Measurements from ENCODE around the gene CACNA1D. TPM values are rescaled to one million over a fixed set of nuclear protein-coding genes. Genes with fewer than 3 reads are reported as not detected.
"Not testable (repeated sequence)": the region's sequence is repeated elsewhere in the genome, so short reads cannot be mapped to it uniquely, and the experiment has no call there.

CACNA1D gene
- total RNA-seq, 1 donor from 2014 or later: 39.2 TPM

GRCh38 chr3:53616971-53617892, 122.8 kb downstream of the CACNA1D start:
- DNase-seq (ENCODE audit: low spot score): no peak

GRCh38 chr3:53617893-53618523, 123.6 kb downstream of the CACNA1D start:
- DNase-seq (ENCODE audit: low spot score): no peak

GRCh38 chr3:53618524-53618906, 124.1 kb downstream of the CACNA1D start:
- DNase-seq (ENCODE audit: low spot score): no peak

- DNase-seq (ENCODE audit: low spot score): no peak
Measured at GRCh38 chr3:53618936-53619335, 124.5 kb downstream of the CACNA1D start.

GRCh38 chr3:53624061-53624857, 129.8 kb downstream of the CACNA1D start:
- no peak for DNase-seq (ENCODE audit: low spot score)

- DNase-seq (ENCODE audit: low spot score): no peak
Measured at GRCh38 chr3:53626876-53627275, 132.5 kb downstream of the CACNA1D start.

GRCh38 chr3:53628536-53629401, 134.4 kb downstream of the CACNA1D start:
- no peak for DNase-seq (ENCODE audit: low spot score)

GRCh38 chr3:53629402-53629723, 135.0 kb downstream of the CACNA1D start:
- no peak for DNase-seq (ENCODE audit: low spot score)

GRCh38 chr3:53630547-53630946, 136.1 kb downstream of the CACNA1D start:
- DNase-seq (ENCODE audit: low spot score): peak; percentile 35

- no peak for DNase-seq (ENCODE audit: low spot score)
Measured at GRCh38 chr3:53633197-53633787, 138.9 kb downstream of the CACNA1D start.

GRCh38 chr3:53635041-53635440, 140.6 kb downstream of the CACNA1D start:
- no peak for DNase-seq (ENCODE audit: low spot score)

- DNase-seq (ENCODE audit: low spot score): not testable (repeated sequence)
Measured at GRCh38 chr3:53638806-53639205, 144.4 kb downstream of the CACNA1D start.

GRCh38 chr3:53641397-53641796, 147.0 kb downstream of the CACNA1D start:
- no peak for DNase-seq (ENCODE audit: low spot score)

GRCh38 chr3:53642211-53642610, 147.8 kb downstream of the CACNA1D start:
- no peak for DNase-seq (ENCODE audit: low spot score)

- DNase-seq (ENCODE audit: low spot score): no peak
Measured at GRCh38 chr3:53643757-53644156, 149.3 kb downstream of the CACNA1D start.

GRCh38 chr3:53645754-53646153, 151.3 kb downstream of the CACNA1D start:
- no peak for DNase-seq (ENCODE audit: low spot score)

GRCh38 chr3:53646723-53647122, 152.3 kb downstream of the CACNA1D start:
- DNase-seq (ENCODE audit: low spot score): no peak

- DNase-seq (ENCODE audit: low spot score): no peak
Measured at GRCh38 chr3:53649816-53650215, 155.4 kb downstream of the CACNA1D start.

- no peak for DNase-seq (ENCODE audit: low spot score)
Measured at GRCh38 chr3:53650424-53650823, 156.0 kb downstream of the CACNA1D start.

GRCh38 chr3:53650928-53651661, 156.7 kb downstream of the CACNA1D start:
- DNase-seq (ENCODE audit: low spot score): no peak
